Left ventricle myocardium inferior (tissue), 1 donor: ENCODE results near the gene ZNF644. TPM values are rescaled to one million over a fixed set of nuclear protein-coding genes. Genes with fewer than 3 reads are reported as not detected.

ENCODE experiments used
- DNase-seq: peaks from one replicate; pipeline ENCODE4 v3.0.0-alpha.2; 2020
- H3K27ac ChIP-seq: fragments of 200-600 bp; replicated peaks from 2 replicates; pipeline ENCODE4 v1.8.0; 2021
- H3K27me3 ChIP-seq: fragments of 200-600 bp; 2 replicates; pipeline ENCODE4 v1.8.0; 2021; ENCODE audit warnings: low read depth
- H3K36me3 ChIP-seq: fragments of 200-600 bp; 2 replicates; pipeline ENCODE4 v1.8.0; 2021
- H3K4me1 ChIP-seq: fragments of 200-600 bp; 2 replicates; pipeline ENCODE4 v1.8.0; 2021
- H3K4me3 ChIP-seq: fragments of 200-600 bp; 2 replicates; pipeline ENCODE4 v1.8.0; 2021; ENCODE audit warnings: mild to moderate bottlenecking, moderate library complexity
- H3K9me3 ChIP-seq: fragments of 200-600 bp; replicated peaks from 2 replicates; pipeline ENCODE4 v1.8.0; 2021
- intact Hi-C: fragments of 100-400 bp; cut with micrococcal nuclease; formaldehyde crosslinking; loops from one replicate; pipeline ENCODE4 v1.11.0; 2022
- total RNA-seq: library from RNA; stranded (reverse); fragmentation: NEBNext Ultra II Directional; extraction: Animal tissue kit (Norgen Biotek cat#: 25700); gene quantifications from one replicate; pipeline ENCODE4 v1.2.1, GENCODE V29; 2021
- TF ChIP-seq, protein P1 (sequence below): fragments of 200-600 bp; IDR thresholded peaks from 2 replicates; pipeline ENCODE4 v1.8.0; 2021; ENCODE audit warnings: antibody characterized with exemption, mild to moderate bottlenecking, borderline replicate concordance
- donor health status: DM: no; HTN: yes; CAD: no; lungs with severe emphysema.

ZNF644 gene
- total RNA-seq, 1 donor from 2014 or later = 23.3 TPM

DNA sequence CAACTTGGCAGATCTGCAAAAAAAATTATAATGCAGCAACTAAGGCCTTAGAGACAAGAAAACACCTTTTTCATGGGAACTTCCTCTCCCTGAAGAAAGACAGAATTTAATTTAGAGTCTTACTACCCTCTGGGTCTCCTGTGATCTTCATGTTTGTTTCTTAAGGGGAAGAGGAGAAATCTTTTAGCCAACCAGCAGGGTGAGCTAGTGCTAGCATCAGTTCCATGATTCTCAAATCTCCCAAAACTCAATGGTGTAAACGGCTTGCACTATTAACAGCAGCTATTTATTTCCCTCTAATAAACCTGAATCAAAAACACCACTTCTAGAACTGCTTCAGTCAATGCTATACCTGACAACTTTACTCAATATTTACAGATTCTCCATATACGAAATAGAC, 3.8 kb downstream of the ZNF644 start:
- H3K9me3 ChIP-seq = no peaks in the 10 kb centered on the region
- no peak overlapping the region for H3K27ac ChIP-seq
- no peak overlapping the region for H3K4me3 ChIP-seq
- TF ChIP-seq, protein P1, sequence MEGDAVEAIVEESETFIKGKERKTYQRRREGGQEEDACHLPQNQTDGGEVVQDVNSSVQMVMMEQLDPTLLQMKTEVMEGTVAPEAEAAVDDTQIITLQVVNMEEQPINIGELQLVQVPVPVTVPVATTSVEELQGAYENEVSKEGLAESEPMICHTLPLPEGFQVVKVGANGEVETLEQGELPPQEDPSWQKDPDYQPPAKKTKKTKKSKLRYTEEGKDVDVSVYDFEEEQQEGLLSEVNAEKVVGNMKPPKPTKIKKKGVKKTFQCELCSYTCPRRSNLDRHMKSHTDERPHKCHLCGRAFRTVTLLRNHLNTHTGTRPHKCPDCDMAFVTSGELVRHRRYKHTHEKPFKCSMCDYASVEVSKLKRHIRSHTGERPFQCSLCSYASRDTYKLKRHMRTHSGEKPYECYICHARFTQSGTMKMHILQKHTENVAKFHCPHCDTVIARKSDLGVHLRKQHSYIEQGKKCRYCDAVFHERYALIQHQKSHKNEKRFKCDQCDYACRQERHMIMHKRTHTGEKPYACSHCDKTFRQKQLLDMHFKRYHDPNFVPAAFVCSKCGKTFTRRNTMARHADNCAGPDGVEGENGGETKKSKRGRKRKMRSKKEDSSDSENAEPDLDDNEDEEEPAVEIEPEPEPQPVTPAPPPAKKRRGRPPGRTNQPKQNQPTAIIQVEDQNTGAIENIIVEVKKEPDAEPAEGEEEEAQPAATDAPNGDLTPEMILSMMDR = peak; percentile 36
- intact Hi-C loops = no loop called here
- H3K27me3 ChIP-seq = no peaks in the 10 kb centered on the region
- peaks cover 88% of the 10 kb centered on the region for H3K4me1 ChIP-seq
- DNase-seq = no peak
- H3K36me3 ChIP-seq = no peaks in the 10 kb centered on the region

DNA sequence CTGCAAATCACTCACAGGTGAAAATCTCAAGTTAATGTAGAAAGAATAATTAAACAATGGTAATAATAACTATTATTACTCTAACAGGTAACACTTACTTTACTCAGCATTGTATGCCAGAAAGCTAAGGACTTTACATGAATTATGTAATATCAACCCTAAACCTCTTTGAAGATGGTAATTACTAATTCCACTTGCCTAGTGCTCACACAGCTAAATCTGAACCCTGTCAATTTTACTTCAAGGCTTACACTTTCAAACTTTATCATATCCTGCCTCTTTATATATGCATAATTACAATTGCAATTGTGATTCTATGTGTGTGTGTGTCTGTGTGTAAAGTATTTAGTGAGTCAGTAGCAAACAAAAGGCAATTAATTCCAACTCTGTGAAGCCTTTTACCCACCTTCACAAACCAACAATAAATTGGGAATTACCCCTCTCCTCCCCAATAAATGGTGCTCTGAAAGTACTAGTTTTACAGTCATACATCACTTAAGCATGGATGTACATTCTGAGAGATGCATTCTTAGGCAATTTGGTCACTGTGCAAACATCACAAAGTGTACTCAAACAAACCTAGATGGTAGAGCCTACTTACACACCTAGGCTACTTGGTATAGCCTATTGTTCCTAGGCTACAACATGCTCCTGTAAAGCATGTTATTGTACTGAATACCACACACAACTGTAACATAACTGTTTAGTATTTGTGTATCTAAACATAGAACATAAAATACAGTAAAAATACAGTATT, 5.9 kb downstream of the ZNF644 start:
- H3K36me3 ChIP-seq = no peaks in the 10 kb centered on the region
- H3K4me1 ChIP-seq = peaks cover 91% of the 10 kb centered on the region
- intact Hi-C loops = no loop called here
- DNase-seq = no peak
- no peak overlapping the region for H3K4me3 ChIP-seq
- TF ChIP-seq, protein P1 = no peak
- no peaks in the 10 kb centered on the region for H3K9me3 ChIP-seq
- no peaks in the 10 kb centered on the region for H3K27me3 ChIP-seq
- H3K27ac ChIP-seq = no peak overlapping the region

DNA sequence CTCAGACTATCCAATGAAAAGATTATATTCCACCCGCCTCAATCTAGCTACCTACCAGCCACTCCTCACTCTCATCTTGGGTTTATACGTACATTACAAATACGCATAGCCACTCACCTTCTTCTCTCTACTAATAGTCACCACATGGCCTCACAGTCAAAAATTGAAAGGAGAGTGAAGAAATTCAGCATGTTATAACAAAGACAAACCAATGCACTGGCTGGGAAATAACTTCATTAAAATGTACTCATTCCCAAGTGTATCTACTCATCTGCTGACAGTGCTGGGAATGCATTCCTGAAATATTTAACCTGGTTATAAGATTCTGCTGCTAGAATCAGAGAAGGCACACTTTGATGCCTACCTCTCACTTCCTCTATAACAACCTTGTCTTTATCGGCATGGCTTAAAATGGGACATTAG, 6.5 kb downstream of the ZNF644 start:
- intact Hi-C loops = no loop called here
- H3K4me1 ChIP-seq = peaks cover 91% of the 10 kb centered on the region
- TF ChIP-seq, protein P1 = no peak
- no peaks in the 10 kb centered on the region for H3K9me3 ChIP-seq
- DNase-seq = no peak
- H3K27me3 ChIP-seq = no peaks in the 10 kb centered on the region
- no peaks in the 10 kb centered on the region for H3K36me3 ChIP-seq
- H3K27ac ChIP-seq = no peak overlapping the region
- H3K4me3 ChIP-seq = no peak overlapping the region

DNA sequence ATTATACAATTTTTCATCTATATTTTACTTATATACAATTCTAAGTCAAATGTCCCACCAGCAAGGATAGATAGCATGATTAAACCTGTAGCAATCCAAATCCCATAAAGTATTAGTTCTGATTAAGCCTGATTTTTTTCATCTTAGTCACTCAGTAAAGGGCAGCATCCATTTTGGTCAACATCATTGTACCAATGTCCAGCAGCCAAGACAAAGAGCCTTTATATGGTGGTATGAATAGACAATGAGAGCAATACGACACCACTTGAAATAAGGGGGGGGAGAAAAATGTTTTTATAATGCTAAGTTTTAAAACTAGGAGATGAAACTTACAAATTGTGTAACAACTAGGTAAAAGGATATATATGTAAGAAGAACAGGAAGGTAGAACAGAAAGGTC, 7.4 kb downstream of the ZNF644 start:
- Histone ChIP-seq H3K4me3 (no peak overlapping the region), H3K36me3 (no peaks in the 10 kb centered on the region), H3K4me1 (peaks cover 91% of the 10 kb centered on the region), H3K27ac (no peak overlapping the region), H3K27me3 (no peaks in the 10 kb centered on the region), H3K9me3 (no peaks in the 10 kb centered on the region)
- intact Hi-C loops = no loop called here
- TF ChIP-seq, protein P1 = no peak
- DNase-seq = no peak

DNA sequence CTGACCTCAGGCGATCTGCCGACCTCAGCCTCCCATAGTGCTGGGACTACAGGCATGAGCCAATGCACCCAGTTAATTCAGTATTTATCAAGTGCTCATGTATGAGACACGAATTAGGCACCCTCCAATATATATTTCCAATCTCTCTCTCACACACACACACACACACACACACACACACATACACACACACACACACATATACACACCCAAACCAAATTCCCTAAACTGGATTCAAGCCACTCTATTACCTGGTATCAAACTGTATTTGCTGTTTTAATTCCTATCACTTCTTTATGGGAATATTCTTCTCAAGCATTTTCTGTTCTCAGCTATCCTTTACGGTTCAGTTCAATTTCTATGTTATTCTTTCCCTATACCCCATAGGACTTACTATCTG, 8.5 kb downstream of the ZNF644 start:
- H3K9me3 ChIP-seq = no peaks in the 10 kb centered on the region
- no peak overlapping the region for H3K27ac ChIP-seq
- no peaks in the 10 kb centered on the region for H3K36me3 ChIP-seq
- intact Hi-C loops = no loop called here
- H3K27me3 ChIP-seq = no peaks in the 10 kb centered on the region
- no peak overlapping the region for H3K4me3 ChIP-seq
- H3K4me1 ChIP-seq = peaks cover 91% of the 10 kb centered on the region
- DNase-seq = no peak
- TF ChIP-seq, protein P1 = no peak
